ENCODE measurements around the gene ST7L. TPM values are rescaled to one million over a fixed set of nuclear protein-coding genes. Genes with fewer than 3 reads are reported as not detected.
"Not testable (repeated sequence)": the region's sequence is repeated elsewhere in the genome, so short reads cannot be mapped to it uniquely, and the experiment has no call there.

Gene ST7L
- total RNA-seq, 1 experiment from 2014 or later = 17.5 TPM

DNA sequence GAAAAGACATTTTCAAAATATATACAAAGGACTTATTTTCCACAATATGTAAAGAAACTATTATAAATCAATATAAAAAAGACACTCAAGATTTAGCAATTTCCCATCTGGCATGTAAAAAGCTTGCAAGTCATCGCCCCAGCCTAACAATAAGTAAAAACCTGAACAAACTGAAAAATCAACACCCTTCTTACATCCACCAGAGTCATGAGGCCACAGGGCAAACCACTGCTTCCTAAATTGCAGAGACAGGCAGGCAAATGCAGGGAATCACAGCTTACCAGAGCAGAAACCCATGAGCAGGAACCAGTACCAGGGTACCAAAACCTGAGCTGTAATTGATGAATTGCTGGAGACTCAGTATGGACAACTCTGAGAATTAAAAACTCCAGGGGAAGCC is 126.9 kb downstream of the ST7L start:
- no TSS peak for BruUV-seq (replicated peaks)
- Histone ChIP-seq H2AFZ (ENCODE audit: low read length) (no peak overlapping the region), H3F3A (ENCODE audit: low read length, unreplicated experiment) (no peaks in the 10 kb centered on the region), H3K27me3 (ENCODE audit: low read length) (no peaks in the 10 kb centered on the region), H3K9ac (ENCODE audit: low read length) (no peak overlapping the region), H3K4me3 (ENCODE audit: low read length) (no peak overlapping the region), H3K9me3 (ENCODE audit: low read length) (no peaks in the 10 kb centered on the region), H3K36me3 (ENCODE audit: low read depth, low read length) (no peaks in the 10 kb centered on the region), H3K4me1 (ENCODE audit: insufficient read depth, low read length) (no peaks in the 10 kb centered on the region), H3K4me2 (ENCODE audit: low read length) (no peak overlapping the region), H3K79me2 (ENCODE audit: low read length) (no peaks in the 10 kb centered on the region), H3K9me2 (replicated peaks; ENCODE audit: low read length) (no peaks in the 10 kb centered on the region), H4K20me1 (ENCODE audit: low read length) (no peaks in the 10 kb centered on the region), H3K27ac (ENCODE audit: low read length) (no peak overlapping the region)
- intact Hi-C loops (cut with micrococcal nuclease) = no loop called here
- POLR2A ChIA-PET (ENCODE audit: unreplicated experiment) = no interaction called here
- CTCF ChIA-PET = no interaction called here
- no peak for DNase-seq
- no peak for TF ChIP-seq EZH2phosphoT487 (IDR thresholded peaks at IDR 0.05; ENCODE audit: borderline replicate concordance, low read length)
- TF ChIP-seq, protein P1, sequence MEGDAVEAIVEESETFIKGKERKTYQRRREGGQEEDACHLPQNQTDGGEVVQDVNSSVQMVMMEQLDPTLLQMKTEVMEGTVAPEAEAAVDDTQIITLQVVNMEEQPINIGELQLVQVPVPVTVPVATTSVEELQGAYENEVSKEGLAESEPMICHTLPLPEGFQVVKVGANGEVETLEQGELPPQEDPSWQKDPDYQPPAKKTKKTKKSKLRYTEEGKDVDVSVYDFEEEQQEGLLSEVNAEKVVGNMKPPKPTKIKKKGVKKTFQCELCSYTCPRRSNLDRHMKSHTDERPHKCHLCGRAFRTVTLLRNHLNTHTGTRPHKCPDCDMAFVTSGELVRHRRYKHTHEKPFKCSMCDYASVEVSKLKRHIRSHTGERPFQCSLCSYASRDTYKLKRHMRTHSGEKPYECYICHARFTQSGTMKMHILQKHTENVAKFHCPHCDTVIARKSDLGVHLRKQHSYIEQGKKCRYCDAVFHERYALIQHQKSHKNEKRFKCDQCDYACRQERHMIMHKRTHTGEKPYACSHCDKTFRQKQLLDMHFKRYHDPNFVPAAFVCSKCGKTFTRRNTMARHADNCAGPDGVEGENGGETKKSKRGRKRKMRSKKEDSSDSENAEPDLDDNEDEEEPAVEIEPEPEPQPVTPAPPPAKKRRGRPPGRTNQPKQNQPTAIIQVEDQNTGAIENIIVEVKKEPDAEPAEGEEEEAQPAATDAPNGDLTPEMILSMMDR (conservative IDR thresholded peaks at IDR 0.05; ENCODE audit: low read depth, low read length) = no peak
- no peak for TF ChIP-seq EZH2 (IDR thresholded peaks at IDR 0.05; ENCODE audit: low read length, unreplicated experiment)
- ATAC-seq = no peak

DNA sequence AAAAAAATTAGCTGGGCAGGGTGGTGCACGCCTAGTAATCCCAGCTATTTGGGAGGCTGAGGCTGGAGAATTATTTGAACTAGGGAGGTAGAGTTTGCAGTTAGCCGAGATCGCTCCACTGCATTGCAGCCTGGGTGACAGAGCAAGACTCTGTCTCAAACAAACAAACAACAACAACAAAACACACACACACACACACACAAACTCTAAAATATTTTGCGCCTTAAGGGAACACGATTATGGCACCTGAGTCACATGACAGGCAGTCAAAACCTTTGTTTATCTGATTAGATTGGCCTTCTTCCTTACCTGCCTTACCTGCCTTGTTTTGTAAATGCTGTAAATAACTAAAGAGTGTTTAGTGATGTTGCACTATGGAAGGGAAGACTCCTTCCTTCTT is 130.8 kb downstream of the ST7L start:
- no peaks in the 10 kb centered on the region for H3K79me2 ChIP-seq (ENCODE audit: low read length)
- no peaks in the 10 kb centered on the region for H4K20me1 ChIP-seq (ENCODE audit: low read length)
- H3K4me2 ChIP-seq (ENCODE audit: low read length) = no peak overlapping the region
- intact Hi-C loops (cut with micrococcal nuclease) = no loop called here
- H3K4me1 ChIP-seq (ENCODE audit: insufficient read depth, low read length) = no peaks in the 10 kb centered on the region
- no peak overlapping the region for H3K27ac ChIP-seq (ENCODE audit: low read length)
- no peaks in the 10 kb centered on the region for H3K9me2 ChIP-seq (replicated peaks; ENCODE audit: low read length)
- no peaks in the 10 kb centered on the region for H3K27me3 ChIP-seq (ENCODE audit: low read length)
- DNase-seq (no peak), ATAC-seq (no peak)
- no peaks in the 10 kb centered on the region for H3F3A ChIP-seq (ENCODE audit: low read length, unreplicated experiment)
- ChIA-PET POLR2A (ENCODE audit: unreplicated experiment) (interaction anchor here (0.6 kb wide), 1 partner anchor 132 kb away, joined by 10 read pairs; no protein-coding TSS in a partner anchor), CTCF (interaction anchor here (0.6 kb wide), 1 partner anchor 13 kb away, joined by 6 read pairs; no protein-coding TSS in a partner anchor)
- no peak overlapping the region for H2AFZ ChIP-seq (ENCODE audit: low read length)
- H3K9me3 ChIP-seq (ENCODE audit: low read length) = no peaks in the 10 kb centered on the region
- no peak for TF ChIP-seq EZH2 (IDR thresholded peaks at IDR 0.05; ENCODE audit: low read length, unreplicated experiment)
- no peak for TF ChIP-seq EZH2phosphoT487 (IDR thresholded peaks at IDR 0.05; ENCODE audit: borderline replicate concordance, low read length)
- TF ChIP-seq, protein P1 (conservative IDR thresholded peaks at IDR 0.05; ENCODE audit: low read depth, low read length) = no peak
- H3K36me3 ChIP-seq (ENCODE audit: low read depth, low read length) = no peaks in the 10 kb centered on the region
- H3K9ac ChIP-seq (ENCODE audit: low read length) = no peak overlapping the region
- BruUV-seq (replicated peaks) = no TSS peak
- H3K4me3 ChIP-seq (ENCODE audit: low read length) = no peak overlapping the region

DNA sequence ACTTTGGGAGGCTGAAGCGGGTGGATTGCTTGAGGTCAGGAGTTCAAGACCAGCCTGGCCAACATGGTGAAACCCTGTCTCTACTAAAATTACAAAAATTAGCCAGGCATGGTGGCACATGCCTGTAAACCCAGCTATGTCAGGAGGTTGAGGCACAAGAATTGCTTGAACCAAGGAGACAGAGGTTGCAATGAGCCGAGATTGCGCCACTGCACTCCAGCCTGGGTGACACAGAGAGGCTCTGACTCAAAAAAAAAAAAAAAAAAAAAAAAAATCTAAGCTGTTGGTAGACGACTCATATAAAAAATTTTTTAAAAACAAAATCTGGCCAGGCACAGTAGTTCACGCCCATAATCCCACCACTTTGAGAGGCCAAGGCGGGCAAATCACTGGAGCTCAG is 131.3 kb downstream of the ST7L start:
- H3F3A ChIP-seq (ENCODE audit: low read length, unreplicated experiment); H3K9me2 ChIP-seq (replicated peaks; ENCODE audit: low read length); H2AFZ ChIP-seq (ENCODE audit: low read length); H3K27ac ChIP-seq (ENCODE audit: low read length); H3K4me3 ChIP-seq (ENCODE audit: low read length); H3K9ac ChIP-seq (ENCODE audit: low read length); H3K27me3 ChIP-seq (ENCODE audit: low read length); DNase-seq; BruUV-seq (replicated peaks); H3K36me3 ChIP-seq (ENCODE audit: low read depth, low read length); ATAC-seq; H4K20me1 ChIP-seq (ENCODE audit: low read length); intact Hi-C loops (cut with micrococcal nuclease); H3K9me3 ChIP-seq (ENCODE audit: low read length); H3K4me1 ChIP-seq (ENCODE audit: insufficient read depth, low read length); H3K79me2 ChIP-seq (ENCODE audit: low read length); H3K4me2 ChIP-seq (ENCODE audit: low read length): not testable (repeated sequence)
- ChIA-PET POLR2A (ENCODE audit: unreplicated experiment) (interaction anchor here (0.6 to 0.7 kb wide), 2 partner anchors 104 to 132 kb away, joined by 10 to 17 read pairs; no protein-coding TSS in a partner anchor), CTCF (interaction anchor here (0.6 kb wide), 1 partner anchor 14 kb away, joined by 6 read pairs; no protein-coding TSS in a partner anchor)

DNA sequence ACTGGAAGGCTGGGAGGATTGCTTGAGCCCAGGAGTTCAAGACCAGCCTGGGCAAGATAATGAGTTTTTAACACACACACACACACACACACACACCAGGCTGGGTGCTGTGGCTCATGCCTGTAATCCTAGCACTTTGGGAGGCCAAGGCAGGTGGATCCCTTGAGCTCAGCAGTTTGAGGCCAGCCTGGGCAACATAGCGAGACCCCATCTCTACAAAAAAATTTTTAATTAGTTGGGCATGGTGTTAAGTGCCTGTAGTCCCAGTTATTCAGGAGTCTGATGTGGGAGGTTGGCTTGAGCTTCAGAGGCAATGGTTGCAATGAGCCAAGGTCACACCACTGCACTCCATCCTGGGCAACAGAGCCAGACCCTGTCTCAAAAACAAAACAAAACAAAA is 132.9 kb downstream of the ST7L start:
- H4K20me1 ChIP-seq (ENCODE audit: low read length); H2AFZ ChIP-seq (ENCODE audit: low read length); H3F3A ChIP-seq (ENCODE audit: low read length, unreplicated experiment); POLR2A ChIA-PET (ENCODE audit: unreplicated experiment); H3K4me3 ChIP-seq (ENCODE audit: low read length); H3K36me3 ChIP-seq (ENCODE audit: low read depth, low read length); DNase-seq; H3K79me2 ChIP-seq (ENCODE audit: low read length); H3K27ac ChIP-seq (ENCODE audit: low read length); H3K9ac ChIP-seq (ENCODE audit: low read length); H3K4me1 ChIP-seq (ENCODE audit: insufficient read depth, low read length); H3K4me2 ChIP-seq (ENCODE audit: low read length); ATAC-seq; BruUV-seq (replicated peaks); CTCF ChIA-PET; H3K27me3 ChIP-seq (ENCODE audit: low read length); H3K9me3 ChIP-seq (ENCODE audit: low read length); H3K9me2 ChIP-seq (replicated peaks; ENCODE audit: low read length); intact Hi-C loops (cut with micrococcal nuclease): not testable (repeated sequence)

All from PC-3 (cell line).